ENCODE measurements around the gene FST. TPM values are rescaled to one million over a fixed set of nuclear protein-coding genes. Genes with fewer than 3 reads are reported as not detected.
A peak's percentile ranks its signal among the peaks of the same experiment; 100 is the strongest.

Gene FST
- total and polyA plus RNA-seq, 2 experiments from 2014 or later = 56.0 to 87.0 TPM

DNA sequence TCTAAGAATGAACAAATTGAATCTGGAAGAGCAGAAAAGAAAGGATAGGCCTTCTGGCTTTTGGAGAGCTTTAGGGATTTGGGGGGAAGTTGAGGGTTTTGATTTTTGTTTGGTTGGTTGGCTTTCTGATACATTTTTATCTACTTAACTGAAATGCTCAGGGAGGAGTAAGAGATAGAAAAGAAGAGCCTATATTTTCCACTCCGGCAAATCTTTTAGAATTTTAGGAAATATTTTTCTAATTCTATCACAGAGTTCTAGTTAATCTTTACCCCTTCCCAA, 25.8 kb upstream of the FST start:
- H3K79me2 ChIP-seq (ENCODE audit: insufficient read depth) = no peaks in the 10 kb centered on the region
- H4K20me1 ChIP-seq (ENCODE audit: insufficient read depth) = no peaks in the 10 kb centered on the region
- 93 to 94% methylated on average over 1 of the region's 1 CpG for WGBS, 2 experiments (ENCODE audit: low coverage in 1 of 2, low lambda C conversion rate in 2 of 2, missing lambda C conversion rate in 2 of 2)
- in situ Hi-C loops (cut with MboI) = no loop called here
- no peaks in the 10 kb centered on the region for H3K9me3 ChIP-seq (ENCODE audit: low read depth)
- no peaks in the 10 kb centered on the region for H3K27me3 ChIP-seq (replicated peaks; ENCODE audit: insufficient read depth)
- no peak overlapping the region for H3K27ac ChIP-seq
- no peak overlapping the region for H3K9ac ChIP-seq
- H3K4me1 ChIP-seq (ENCODE audit: insufficient read depth) = no peaks in the 10 kb centered on the region
- DNase-seq = no peak
- H3K36me3 ChIP-seq (ENCODE audit: low read depth) = no peaks in the 10 kb centered on the region
- H3F3A ChIP-seq (ENCODE audit: insufficient read depth) = no peaks in the 10 kb centered on the region
- no peak overlapping the region for H3K4me2 ChIP-seq (ENCODE audit: unreplicated experiment)
- H2AFZ ChIP-seq = no peak overlapping the region
- no peak overlapping the region for H3K4me3 ChIP-seq
- no peak for TF ChIP-seq EZH2phosphoT487 (IDR thresholded peaks at IDR 0.05; ENCODE audit: insufficient read depth, low read depth)
- TF ChIP-seq EZH2 (IDR thresholded peaks at IDR 0.05; ENCODE audit: insufficient read depth, poor library complexity, severe bottlenecking) = no peak
- no peaks in the 10 kb centered on the region for H3K9me2 ChIP-seq (ENCODE audit: insufficient read depth)

DNA sequence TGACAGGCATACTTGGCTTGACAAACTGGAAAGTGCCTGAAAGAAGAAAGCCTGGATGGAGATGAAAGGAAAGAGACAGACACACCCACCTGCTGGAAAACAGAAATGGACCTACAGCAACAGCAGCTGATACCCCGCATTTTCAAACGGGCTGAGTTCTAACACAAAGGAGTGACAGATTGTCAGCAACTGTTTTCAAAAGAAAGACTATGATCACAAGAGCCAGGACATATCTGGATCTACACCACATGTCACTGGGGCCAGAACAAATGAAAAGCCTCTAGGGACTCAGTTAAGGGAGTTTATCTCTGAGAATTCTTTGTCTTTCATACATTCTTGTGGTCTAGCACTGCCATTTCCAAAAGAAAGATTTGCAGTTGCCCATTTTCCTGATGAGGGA, 24.1 kb upstream of the FST start:
- in situ Hi-C loops (cut with MboI) = no loop called here
- Histone ChIP-seq H2AFZ (no peak overlapping the region), H3K9ac (no peak overlapping the region), H3K27ac (no peak overlapping the region), H3F3A (ENCODE audit: insufficient read depth) (no peaks in the 10 kb centered on the region), H4K20me1 (ENCODE audit: insufficient read depth) (no peaks in the 10 kb centered on the region), H3K4me1 (ENCODE audit: insufficient read depth) (no peaks in the 10 kb centered on the region), H3K4me2 (ENCODE audit: unreplicated experiment) (no peak overlapping the region), H3K36me3 (ENCODE audit: low read depth) (no peaks in the 10 kb centered on the region), H3K79me2 (ENCODE audit: insufficient read depth) (no peaks in the 10 kb centered on the region), H3K27me3 (replicated peaks; ENCODE audit: insufficient read depth) (no peaks in the 10 kb centered on the region), H3K4me3 (no peak overlapping the region), H3K9me3 (ENCODE audit: low read depth) (no peaks in the 10 kb centered on the region), H3K9me2 (ENCODE audit: insufficient read depth) (no peaks in the 10 kb centered on the region)
- no peak for DNase-seq
- 6 to 13% methylated on average over 2 of the region's 2 CpGs for WGBS, 2 experiments (ENCODE audit: low coverage in 1 of 2, low lambda C conversion rate in 2 of 2, missing lambda C conversion rate in 2 of 2)
- TF ChIP-seq EZH2phosphoT487 (IDR thresholded peaks at IDR 0.05; ENCODE audit: insufficient read depth, low read depth) (no peak), EZH2 (IDR thresholded peaks at IDR 0.05; ENCODE audit: insufficient read depth, poor library complexity, severe bottlenecking) (no peak)

DNA sequence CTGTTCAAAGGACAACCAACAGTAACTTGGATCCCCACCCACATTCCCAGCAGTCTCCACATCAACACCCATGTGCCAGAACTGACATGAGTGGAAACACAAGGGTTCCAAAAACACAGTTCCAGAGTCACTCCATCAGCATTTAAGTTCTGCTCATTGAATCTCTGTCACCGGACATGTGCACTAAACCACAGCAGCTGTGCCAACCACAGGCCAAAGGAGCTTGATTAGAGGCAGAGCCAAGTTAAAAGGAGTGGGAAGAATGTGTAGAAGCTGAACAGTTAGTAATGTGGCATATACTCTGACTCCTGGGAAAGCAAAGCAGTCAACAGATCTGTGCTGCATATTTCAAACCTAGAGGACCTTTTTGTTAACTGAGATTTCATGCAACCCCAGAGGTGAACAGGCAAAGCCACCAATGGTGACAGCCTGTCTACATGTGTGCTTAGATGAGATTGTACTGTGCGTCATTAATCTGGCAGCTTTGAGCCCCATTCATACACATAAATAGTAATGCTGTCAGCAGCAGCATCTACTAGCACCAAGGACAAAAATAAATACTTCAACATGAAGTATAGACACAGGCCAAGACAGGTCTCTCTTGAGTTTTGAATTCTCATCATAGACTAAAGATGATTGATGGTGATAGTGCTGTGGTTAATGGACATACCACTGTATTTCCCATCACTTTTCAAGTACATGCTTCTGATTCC, 16.4 kb upstream of the FST start:
- no peaks in the 10 kb centered on the region for H3K79me2 ChIP-seq (ENCODE audit: insufficient read depth)
- no peaks in the 10 kb centered on the region for H3F3A ChIP-seq (ENCODE audit: insufficient read depth)
- H3K4me3 ChIP-seq = no peak overlapping the region
- H3K9ac ChIP-seq = no peak overlapping the region
- H3K27ac ChIP-seq = no peak overlapping the region
- WGBS, 2 experiments (ENCODE audit: low coverage in 1 of 2, low lambda C conversion rate in 2 of 2, missing lambda C conversion rate in 2 of 2) = 66 to 72% methylated on average over 2 of the region's 2 CpGs
- TF ChIP-seq EZH2phosphoT487 (IDR thresholded peaks at IDR 0.05; ENCODE audit: insufficient read depth, low read depth) = no peak
- no peak for TF ChIP-seq EZH2 (IDR thresholded peaks at IDR 0.05; ENCODE audit: insufficient read depth, poor library complexity, severe bottlenecking)
- H3K9me2 ChIP-seq (ENCODE audit: insufficient read depth) = no peaks in the 10 kb centered on the region
- H3K4me2 ChIP-seq (ENCODE audit: unreplicated experiment) = no peak overlapping the region
- no peaks in the 10 kb centered on the region for H3K36me3 ChIP-seq (ENCODE audit: low read depth)
- peak; percentile 15 for DNase-seq
- no peaks in the 10 kb centered on the region for H3K27me3 ChIP-seq (replicated peaks; ENCODE audit: insufficient read depth)
- H3K4me1 ChIP-seq (ENCODE audit: insufficient read depth) = no peaks in the 10 kb centered on the region
- H2AFZ ChIP-seq = no peak overlapping the region
- no peaks in the 10 kb centered on the region for H3K9me3 ChIP-seq (ENCODE audit: low read depth)
- H4K20me1 ChIP-seq (ENCODE audit: insufficient read depth) = no peaks in the 10 kb centered on the region
- in situ Hi-C loops (cut with MboI) = no loop called here

DNA sequence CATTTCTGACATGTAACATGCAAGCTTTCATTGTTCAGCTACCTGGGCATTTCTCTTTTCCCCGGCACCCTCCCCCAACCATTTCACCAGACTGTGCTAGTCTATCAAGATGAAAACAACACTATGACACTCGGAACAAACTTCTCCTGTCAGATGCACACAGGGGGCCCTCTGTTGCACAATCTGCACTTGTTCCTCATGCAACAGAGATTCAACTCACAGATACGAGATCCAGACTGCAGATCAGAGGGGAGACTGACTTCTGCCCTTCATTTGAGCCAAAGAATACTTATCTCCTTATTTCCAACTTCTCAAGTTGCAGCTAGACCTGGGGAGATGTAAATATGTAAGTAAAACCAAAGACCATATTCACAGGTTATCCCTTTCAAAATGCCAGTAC, 15.7 kb upstream of the FST start:
- no peaks in the 10 kb centered on the region for H4K20me1 ChIP-seq (ENCODE audit: insufficient read depth)
- 79 to 86% methylated on average over 3 of the region's 3 CpGs for WGBS, 2 experiments (ENCODE audit: low coverage in 1 of 2, low lambda C conversion rate in 2 of 2, missing lambda C conversion rate in 2 of 2)
- in situ Hi-C loops (cut with MboI) = no loop called here
- no peak for TF ChIP-seq EZH2phosphoT487 (IDR thresholded peaks at IDR 0.05; ENCODE audit: insufficient read depth, low read depth)
- TF ChIP-seq EZH2 (IDR thresholded peaks at IDR 0.05; ENCODE audit: insufficient read depth, poor library complexity, severe bottlenecking) = no peak
- no peaks in the 10 kb centered on the region for H3K36me3 ChIP-seq (ENCODE audit: low read depth)
- peaks cover 1% of the 10 kb centered on the region for H3K4me1 ChIP-seq (ENCODE audit: insufficient read depth)
- H2AFZ ChIP-seq = no peak overlapping the region
- no peaks in the 10 kb centered on the region for H3K79me2 ChIP-seq (ENCODE audit: insufficient read depth)
- H3K27me3 ChIP-seq (replicated peaks; ENCODE audit: insufficient read depth) = no peaks in the 10 kb centered on the region
- H3K4me2 ChIP-seq (ENCODE audit: unreplicated experiment) = no peak overlapping the region
- no peak overlapping the region for H3K27ac ChIP-seq
- DNase-seq = no peak
- no peak overlapping the region for H3K9ac ChIP-seq
- H3F3A ChIP-seq (ENCODE audit: insufficient read depth) = no peaks in the 10 kb centered on the region
- no peaks in the 10 kb centered on the region for H3K9me2 ChIP-seq (ENCODE audit: insufficient read depth)
- no peaks in the 10 kb centered on the region for H3K9me3 ChIP-seq (ENCODE audit: low read depth)
- no peak overlapping the region for H3K4me3 ChIP-seq
